Glutamatergic neuron (in vitro differentiated cells): ENCODE data around the gene DLG2. TPM values are rescaled to one million over a fixed set of nuclear protein-coding genes. Genes with fewer than 3 reads are reported as not detected.
"Not testable (repeated sequence)": the region's sequence is repeated elsewhere in the genome, so short reads cannot be mapped to it uniquely, and the experiment has no call there.

ENCODE experiments used
- DNase-seq: peaks from one replicate; pipeline ENCODE4 v3.0.0; 2022
- H3K27ac Mint-ChIP-seq: one replicate; pipeline ENCODE4 v1.8.0; 2020; ENCODE audit warnings: mild to moderate bottlenecking, mixed read lengths, inconsistent platforms; ENCODE audit not compliant: unreplicated experiment
- H3K27me3 Mint-ChIP-seq: one replicate; pipeline ENCODE4 v1.8.0; 2020; ENCODE audit warnings: mild to moderate bottlenecking, moderate library complexity, mixed read lengths, inconsistent platforms; ENCODE audit not compliant: unreplicated experiment
- H3K36me3 Mint-ChIP-seq: one replicate; pipeline ENCODE4 v1.8.0; 2020; ENCODE audit warnings: mild to moderate bottlenecking, mixed read lengths, inconsistent platforms; ENCODE audit not compliant: unreplicated experiment
- H3K4me1 Mint-ChIP-seq: one replicate; pipeline ENCODE4 v1.8.0; 2020; ENCODE audit warnings: mild to moderate bottlenecking, low read depth, mixed read lengths, inconsistent platforms; ENCODE audit not compliant: unreplicated experiment
- H3K4me3 Mint-ChIP-seq: one replicate; pipeline ENCODE4 v1.8.0; 2020; ENCODE audit warnings: mild to moderate bottlenecking, mixed read lengths, inconsistent platforms; ENCODE audit not compliant: unreplicated experiment
- H3K9me3 Mint-ChIP-seq: one replicate; pipeline ENCODE4 v1.8.0; 2020; ENCODE audit warnings: mild to moderate bottlenecking, moderate library complexity, mixed read lengths, inconsistent platforms; ENCODE audit not compliant: unreplicated experiment
- CTCF ChIP-seq: fragments of 200-600 bp; sonication (generic); IDR thresholded peaks from one replicate; pipeline ENCODE4 v1.5.0; 2021; ENCODE audit not compliant: partially characterized antibody, unreplicated experiment
- total RNA-seq: library from RNA; stranded (reverse); fragmentation: NEBNext Ultra II Directional; extraction: Animal tissue kit (Norgen Biotek cat#: 25700); gene quantifications from one replicate; pipeline ENCODE4 v1.2.1, GENCODE V29; 2021; ENCODE audit not compliant: unreplicated experiment

DLG2 gene
- total RNA-seq, 1 donor from 2014 or later: 2.9 TPM

GRCh38 chr11:84855508-84856245 lies 771.5 kb downstream of the DLG2 start:
- Mint-ChIP-seq H3K27ac (no peak overlapping the region), H3K4me3 (no peak overlapping the region), H3K9me3 (no peaks in the 10 kb centered on the region), H3K36me3 (no peaks in the 10 kb centered on the region), H3K4me1 (no peaks in the 10 kb centered on the region), H3K27me3 (no peaks in the 10 kb centered on the region)
- DNase-seq: no peak
- TF ChIP-seq CTCF: no peak

GRCh38 chr11:84854498-84854880 lies 772.7 kb downstream of the DLG2 start:
- Mint-ChIP-seq H3K9me3 (no peaks in the 10 kb centered on the region), H3K36me3 (no peaks in the 10 kb centered on the region), H3K4me1 (no peaks in the 10 kb centered on the region), H3K4me3 (no peak overlapping the region), H3K27ac (no peak overlapping the region), H3K27me3 (no peaks in the 10 kb centered on the region)
- no peak for DNase-seq
- no peak for TF ChIP-seq CTCF

DNA sequence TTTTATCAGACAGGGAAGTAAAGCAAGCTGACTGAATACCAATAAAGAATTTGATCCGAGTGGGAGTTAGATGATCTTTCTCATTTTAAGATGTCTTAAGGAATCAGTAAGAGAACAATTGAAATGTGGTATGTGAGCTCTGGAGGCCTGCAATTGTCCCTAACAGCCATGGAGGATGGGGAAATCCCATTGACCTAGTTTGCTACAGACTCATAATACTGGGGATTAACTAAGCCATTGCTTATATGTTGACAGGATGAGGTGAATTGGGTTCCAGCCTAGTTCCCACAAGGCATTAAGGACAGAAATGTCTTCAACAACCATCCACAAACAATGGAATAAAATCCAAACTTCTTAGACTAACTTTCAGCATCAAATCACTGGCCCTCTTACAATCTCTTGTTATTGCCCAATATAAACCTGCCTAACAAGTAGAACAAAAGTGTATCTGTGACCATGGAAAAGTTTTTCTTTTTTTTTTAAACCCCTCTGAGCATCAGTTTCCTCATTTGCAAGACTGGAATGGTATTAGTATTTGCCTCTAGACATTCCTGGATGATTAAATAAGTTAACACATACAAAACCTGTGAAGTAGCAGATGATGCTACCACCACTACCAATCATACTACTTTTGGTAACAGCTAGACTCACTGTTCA lies 773.2 kb downstream of the DLG2 start:
- Mint-ChIP-seq H3K36me3 (no peaks in the 10 kb centered on the region), H3K27me3 (no peaks in the 10 kb centered on the region), H3K4me1 (no peaks in the 10 kb centered on the region), H3K27ac (no peak overlapping the region), H3K9me3 (no peaks in the 10 kb centered on the region), H3K4me3 (no peak overlapping the region)
- no peak for TF ChIP-seq CTCF
- no peak for DNase-seq

DNA sequence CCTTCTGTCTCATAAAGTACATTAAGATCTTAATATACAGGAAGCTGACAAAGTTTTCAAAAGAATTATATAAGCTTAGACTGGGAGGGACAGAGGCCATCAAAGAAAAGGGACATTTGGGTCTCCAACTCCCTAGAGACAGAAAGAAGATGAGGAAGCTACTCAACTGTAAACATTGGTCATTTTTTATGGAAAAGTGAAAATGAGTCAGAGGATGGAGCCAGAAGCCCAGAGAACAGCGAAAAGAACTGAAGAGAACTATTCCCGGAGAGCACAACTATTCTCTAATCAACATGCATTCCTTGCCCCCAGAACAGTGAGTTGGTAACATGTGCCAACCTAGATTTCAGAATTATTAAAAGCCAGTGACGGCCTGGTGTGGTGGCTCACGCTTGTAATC lies 779.3 kb downstream of the DLG2 start:
- no peak for DNase-seq
- Mint-ChIP-seq H3K9me3 (no peaks in the 10 kb centered on the region), H3K27ac (no peak overlapping the region), H3K36me3 (no peaks in the 10 kb centered on the region), H3K4me1 (no peaks in the 10 kb centered on the region), H3K4me3 (no peak overlapping the region), H3K27me3 (no peaks in the 10 kb centered on the region)
- TF ChIP-seq CTCF: no peak

DNA sequence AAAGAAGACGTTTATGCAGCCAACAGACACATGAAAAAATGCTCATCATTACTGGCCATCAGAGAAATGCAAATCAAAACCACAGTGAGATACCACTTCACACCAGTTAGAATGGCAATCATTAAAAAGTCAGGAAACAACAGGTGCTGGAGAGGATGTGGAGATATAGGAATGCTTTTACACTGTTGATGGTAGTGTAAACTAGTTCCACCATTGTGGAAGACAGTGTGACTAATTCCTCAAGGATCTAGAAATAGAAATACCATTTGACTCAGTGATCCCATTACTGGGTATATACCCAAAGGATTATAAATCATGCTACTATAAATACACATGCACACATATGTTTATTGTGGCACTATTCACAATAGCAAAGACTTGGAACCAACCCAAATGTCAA lies 786.9 kb downstream of the DLG2 start:
- not testable (repeated sequence) for H3K9me3 Mint-ChIP-seq, H3K36me3 Mint-ChIP-seq, H3K27ac Mint-ChIP-seq, H3K4me1 Mint-ChIP-seq, DNase-seq, H3K4me3 Mint-ChIP-seq, H3K27me3 Mint-ChIP-seq
